Gastroesophageal sphincter (tissue), 3 donors: ENCODE measurements around the gene SPI1.

ENCODE experiments used
- CTCF ChIP-seq, 4 experiments: fragments of 200-600 bp in 2 of 4; fragments of 450-650 bp in 2 of 4; sonication (generic) in 1 of 4; IDR thresholded peaks; one replicate each; pipeline ENCODE4 v1.5.1; 2017 to 2019; ENCODE audit warnings: antibody characterized with exemption in 4 of 4, mild to moderate bottlenecking in 2 of 4, moderate library complexity in 2 of 4
- EP300 ChIP-seq: sonication (generic); formaldehyde crosslinking; IDR thresholded peaks from one replicate; pipeline ENCODE4 v1.6.1; 2017; ENCODE audit warnings: antibody characterized with exemption, mild to moderate bottlenecking
- POLR2A ChIP-seq, 2 donors: fragments of 450-650 bp; IDR thresholded peaks; one replicate each; pipeline ENCODE4 v1.6.1; 2017; ENCODE audit warnings: antibody characterized with exemption in 2 of 2, mild to moderate bottlenecking in 2 of 2, moderate library complexity in 1 of 2
- POLR2AphosphoS5 ChIP-seq: sonication (generic); formaldehyde crosslinking; IDR thresholded peaks from one replicate; pipeline ENCODE4 v1.6.1; 2017; ENCODE audit warnings: antibody characterized with exemption

DNA sequence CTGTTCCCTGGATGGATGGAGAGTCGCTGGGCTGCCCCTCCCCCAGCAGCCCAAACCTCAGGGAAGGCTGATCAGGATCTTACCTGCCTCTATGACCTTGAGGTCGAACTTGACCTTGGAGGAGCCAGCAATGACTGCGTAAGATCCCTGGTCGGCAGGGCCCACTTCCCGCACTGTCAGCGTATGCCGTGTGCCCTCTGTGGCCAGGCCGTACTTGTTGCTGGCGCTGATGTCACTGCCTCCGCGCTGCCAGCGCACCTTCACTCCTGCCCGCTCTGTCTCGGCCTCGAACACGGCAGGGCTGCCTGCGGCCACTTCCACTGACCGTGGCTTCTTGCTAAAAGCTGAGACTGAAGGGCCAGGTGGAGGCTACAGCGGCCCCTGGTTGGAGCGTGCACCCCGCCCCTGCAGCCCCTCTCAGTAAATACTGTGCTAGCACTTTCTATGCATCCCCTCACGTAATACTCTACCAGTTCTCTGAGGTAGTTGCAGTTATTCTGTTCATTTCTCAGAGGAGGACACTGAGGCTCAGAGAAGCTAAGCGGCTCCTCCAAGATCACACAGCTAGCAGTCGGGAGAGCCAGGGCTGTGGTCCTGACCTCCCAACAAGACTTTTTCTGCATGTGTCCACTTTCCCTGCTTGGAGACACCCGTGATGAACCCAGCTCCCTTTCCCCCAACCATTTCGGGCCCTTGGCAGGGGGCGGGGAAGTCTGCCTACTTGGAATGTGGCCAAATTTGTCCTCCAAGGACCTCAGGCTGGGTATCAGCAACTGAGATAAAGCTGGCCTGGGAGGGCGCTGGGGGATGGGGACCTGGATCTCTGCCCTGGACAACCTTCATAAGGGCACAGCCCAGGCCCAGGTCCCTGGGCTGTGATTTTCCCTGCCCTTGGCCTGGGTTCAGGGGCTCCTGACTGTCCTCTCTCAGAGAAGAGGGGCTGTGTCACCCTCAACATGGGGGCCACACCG lies 26.9 kb downstream of the SPI1 start:
- TF ChIP-seq POLR2A (IDR thresholded peaks at IDR 0.05) = no peak
- TF ChIP-seq CTCF (IDR thresholded peaks at IDR 0.05) = no peak
- TF ChIP-seq EP300 = no peak
- no peak for TF ChIP-seq POLR2AphosphoS5
